SK-N-SH (cell line): ENCODE measurements around the gene ZNF521.

Experiments
- CTCF ChIP-seq: fragments of 200-600 bp; sonication (generic); IDR thresholded peaks from 2 replicates; pipeline ENCODE4 v1.6.1; 2017; ENCODE audit warnings: antibody characterized with exemption, mild to moderate bottlenecking, moderate library complexity
- GABPA ChIP-seq: IDR thresholded peaks from 2 replicates; pipeline ENCODE4 v1.4.0; 2012; ENCODE audit warnings: low read depth, mild to moderate bottlenecking
- POLR2AphosphoS5 ChIP-seq: IDR thresholded peaks from 2 replicates; pipeline ENCODE4 v1.6.1; 2012; ENCODE audit warnings: low read depth, low read length
- YY1 ChIP-seq: IDR thresholded peaks from 2 replicates; pipeline ENCODE4 v1.4.0; 2012; ENCODE audit warnings: low read depth, mild to moderate bottlenecking

- TF ChIP-seq CTCF: no peak
- no peak for TF ChIP-seq POLR2AphosphoS5
- no peak for TF ChIP-seq YY1
- no peak for TF ChIP-seq GABPA
These were observed 271.8 kb downstream of the ZNF521 start for GRCh38 chr18:25080211-25080610.
